HG03280 (cell line): ENCODE measurements around the gene CCNC.
A peak's percentile ranks its signal among the peaks of the same experiment; 100 is the strongest.
"Not testable (repeated sequence)": the region's sequence is repeated elsewhere in the genome, so short reads cannot be mapped to it uniquely, and the experiment has no call there.

Source experiments
- ATAC-seq: cut with Tn5 transposase; IDR thresholded peaks from one replicate; pipeline ENCODE4 v1.9.1; 2021; ENCODE audit warnings: mild to moderate bottlenecking, moderate library complexity; ENCODE audit not compliant: unreplicated experiment

CCNC gene

GRCh38 chr6:99603421-99604165 is 35.1 kb upstream of the CCNC start:
- no peak for ATAC-seq

DNA sequence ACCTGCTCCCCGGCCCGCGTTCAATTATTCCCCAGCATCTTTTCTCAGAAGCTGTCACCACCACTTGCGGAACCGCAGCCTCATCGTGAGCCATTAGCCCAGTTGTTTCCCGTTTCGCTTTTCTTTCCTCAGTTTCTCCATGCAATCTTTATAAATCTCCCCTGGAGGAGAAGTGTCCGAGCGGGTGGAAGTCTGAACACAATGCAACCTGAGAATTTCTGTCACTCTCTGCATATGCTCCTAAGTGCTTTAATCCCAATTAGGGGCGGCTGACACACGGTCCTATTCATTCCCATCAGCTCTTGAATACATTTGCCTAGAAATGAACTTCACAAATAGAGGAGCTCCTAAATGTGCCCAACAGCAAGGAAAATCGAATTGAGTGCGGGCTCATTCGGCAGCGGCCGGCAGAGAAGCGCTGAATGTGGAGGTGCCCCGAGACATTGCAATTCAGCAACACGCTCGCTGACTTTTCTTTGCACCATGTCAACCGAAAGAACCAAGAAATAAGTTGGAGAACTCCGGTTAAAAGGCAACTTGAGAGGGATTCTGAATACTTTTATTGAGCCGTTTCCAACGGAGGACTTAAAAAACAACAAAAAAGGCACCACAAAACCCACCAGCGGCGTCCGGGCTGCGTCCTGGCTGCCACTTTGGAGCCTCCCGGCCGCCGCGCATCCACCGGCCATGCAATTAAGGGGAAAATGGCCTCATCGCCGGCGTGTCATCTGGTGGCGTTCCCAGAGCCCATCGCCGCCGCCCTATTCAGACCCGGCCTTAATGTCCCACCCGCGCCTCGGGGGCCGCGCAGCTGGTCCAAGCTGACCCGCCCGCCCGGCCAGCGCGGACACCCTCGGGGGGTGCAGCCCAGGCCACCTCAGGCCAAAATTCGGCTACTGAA is 34.3 kb upstream of the CCNC start:
- ATAC-seq: no peak

GRCh38 chr6:99594696-99595095 is 26.2 kb upstream of the CCNC start:
- ATAC-seq: not testable (repeated sequence)

GRCh38 chr6:99592900-99593299 is 24.4 kb upstream of the CCNC start:
- ATAC-seq: no peak

GRCh38 chr6:99591673-99592364 is 23.4 kb upstream of the CCNC start:
- no peak for ATAC-seq

- no peak for ATAC-seq
These were observed 22.5 kb upstream of the CCNC start for GRCh38 chr6:99590728-99591672.

- ATAC-seq: no peak
These were observed 21.5 kb upstream of the CCNC start for GRCh38 chr6:99589907-99590493.

GRCh38 chr6:99589290-99589672 is 20.8 kb upstream of the CCNC start:
- peak; percentile 16 for ATAC-seq

- ATAC-seq: peak; percentile 95
These were observed 20.3 kb upstream of the CCNC start for GRCh38 chr6:99588618-99589289.

DNA sequence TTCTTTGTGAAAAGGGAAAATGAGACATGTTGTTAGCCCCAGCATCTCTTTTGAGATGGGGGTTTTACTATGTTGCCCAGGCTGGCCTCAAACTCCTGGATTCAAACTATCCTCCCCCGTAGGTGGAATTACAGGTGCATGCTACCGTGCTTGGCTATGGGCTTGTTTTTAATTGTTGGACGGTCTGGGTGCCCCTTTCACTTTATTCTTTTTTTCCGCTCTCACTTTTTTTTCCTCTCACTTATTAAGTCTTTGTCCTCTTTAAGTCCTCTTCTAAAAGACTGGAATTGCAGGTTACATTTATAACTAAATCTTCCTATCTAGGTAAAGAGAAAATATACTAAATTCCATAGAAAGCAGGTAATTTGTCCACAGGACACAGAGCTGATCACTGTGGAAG is 19.3 kb upstream of the CCNC start:
- no peak for ATAC-seq

- no peak for ATAC-seq
These were observed 11.3 kb upstream of the CCNC start for GRCh38 chr6:99579781-99580180.

GRCh38 chr6:99575544-99576227 is 7.2 kb upstream of the CCNC start:
- no peak for ATAC-seq

DNA sequence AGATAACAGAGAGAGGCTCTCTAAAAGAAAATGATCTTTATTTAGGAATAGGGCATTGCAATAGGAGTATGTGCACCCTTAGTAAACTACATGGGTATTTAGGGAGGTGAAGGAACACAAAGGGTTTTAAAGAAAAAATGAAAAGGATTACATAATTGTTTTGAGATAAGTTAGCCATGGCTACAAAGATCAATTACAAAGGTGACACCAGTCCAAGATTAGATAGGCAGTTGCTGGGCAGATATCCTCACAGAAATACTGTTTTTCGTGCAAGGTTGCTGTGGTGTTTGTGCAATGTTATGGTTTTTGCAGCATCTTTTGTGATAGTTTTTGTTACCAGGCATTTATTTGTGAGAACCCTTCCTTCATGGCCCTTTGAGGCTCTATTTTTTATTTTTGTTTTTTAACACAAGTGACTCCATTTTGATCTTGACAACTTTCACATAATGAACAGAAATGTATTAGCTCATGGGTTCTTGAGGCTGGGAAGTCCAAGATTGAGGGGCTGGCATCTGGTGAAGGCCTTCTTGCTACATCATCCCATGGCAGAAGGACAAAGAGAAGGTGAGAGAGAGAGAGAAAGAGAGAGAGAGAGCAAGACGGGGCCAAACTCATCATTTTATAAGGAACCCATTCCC is 5.6 kb upstream of the CCNC start:
- no peak for ATAC-seq

DNA sequence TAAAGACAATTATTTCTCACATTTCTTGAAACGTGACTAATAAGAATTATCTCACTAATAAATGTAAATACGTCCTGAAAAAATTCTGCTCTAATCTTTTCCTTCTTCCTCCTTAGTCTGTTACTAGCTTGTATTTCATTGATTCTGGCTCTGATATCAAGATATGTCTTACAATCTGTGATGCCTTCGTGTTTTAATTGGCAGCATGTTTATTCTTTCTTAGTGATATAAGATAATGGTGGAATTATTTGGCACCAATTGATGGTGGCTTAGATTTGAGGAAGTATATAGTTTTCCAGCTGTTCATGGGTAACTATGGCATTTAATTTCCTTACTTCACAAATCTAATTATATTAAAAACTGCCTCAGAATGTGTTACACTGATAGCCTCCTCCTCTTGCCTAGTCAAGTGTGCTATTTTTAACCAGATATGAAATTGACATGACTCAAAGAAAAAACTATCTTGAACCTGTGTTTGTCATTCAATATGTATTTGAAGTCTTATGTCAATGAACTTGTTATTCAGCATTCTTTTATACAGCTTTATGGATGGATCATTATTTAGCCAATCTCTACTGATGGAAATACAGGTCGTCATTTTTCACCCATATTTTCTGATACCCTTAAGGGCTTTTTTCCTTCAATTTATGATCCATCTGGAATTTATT is 5.3 kb downstream of the CCNC start:
- ATAC-seq: no peak

DNA sequence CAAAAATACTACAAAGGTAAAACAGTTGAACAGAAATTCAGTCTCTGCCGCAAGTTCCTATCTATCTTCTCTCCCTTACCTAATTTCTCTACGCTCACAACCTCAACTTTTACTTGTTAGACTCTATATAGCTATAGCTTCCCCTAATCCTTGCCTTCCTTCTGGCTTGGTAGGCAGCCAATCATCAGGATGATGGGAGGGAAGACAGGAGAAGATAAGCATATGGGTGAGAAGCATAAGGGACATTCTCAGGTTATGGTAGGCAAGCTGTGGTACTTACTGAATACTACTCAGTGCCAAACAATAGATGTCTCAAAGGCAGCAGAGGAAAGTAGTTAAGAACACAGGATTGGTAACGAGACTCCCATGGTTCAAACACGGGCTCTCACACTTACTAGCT is 7.8 kb downstream of the CCNC start:
- no peak for ATAC-seq

DNA sequence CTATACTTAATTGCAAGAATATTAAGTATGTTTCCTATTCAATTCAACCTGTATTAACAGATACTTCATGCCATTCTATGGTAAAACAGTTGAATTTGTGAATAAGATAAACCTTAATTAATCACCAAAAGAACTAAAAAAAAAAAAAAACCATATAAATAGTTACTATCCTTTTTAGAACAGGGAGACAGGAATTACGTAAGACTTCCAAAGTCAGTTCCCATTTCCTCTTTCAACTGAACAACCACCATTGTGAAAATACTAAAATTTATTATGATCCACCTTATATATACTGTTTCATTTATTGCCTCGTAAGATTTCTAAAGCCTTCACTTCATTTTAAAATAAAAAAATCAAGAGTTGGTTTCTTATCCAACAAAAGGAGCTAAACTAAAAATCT is 9.4 kb downstream of the CCNC start:
- ATAC-seq: no peak

DNA sequence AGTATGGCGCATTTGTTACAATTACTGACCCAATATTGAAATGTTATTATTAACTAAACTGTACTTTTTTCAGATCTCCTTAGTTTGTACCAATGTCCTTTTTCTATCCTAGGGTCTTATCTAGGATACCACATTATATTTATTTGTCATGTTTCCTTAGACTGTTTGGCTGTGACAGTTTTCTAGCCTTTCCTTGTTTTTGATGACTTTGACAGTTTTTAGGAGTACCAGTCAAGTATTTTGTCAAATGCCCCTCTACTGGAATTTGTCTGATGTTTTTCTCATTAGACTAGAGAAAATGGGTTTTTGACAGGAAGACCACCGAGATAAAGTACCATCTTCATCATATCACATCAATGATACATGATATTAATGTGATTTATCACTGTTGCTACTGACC is 14.6 kb downstream of the CCNC start:
- ATAC-seq: no peak
